Measurements from ENCODE around the gene CYREN. TPM values are rescaled to one million over a fixed set of nuclear protein-coding genes. Genes with fewer than 3 reads are reported as not detected.

CYREN gene
- total and polyA plus RNA-seq, 2 donors from 2014 or later: 39.4 to 89.3 TPM

DNA sequence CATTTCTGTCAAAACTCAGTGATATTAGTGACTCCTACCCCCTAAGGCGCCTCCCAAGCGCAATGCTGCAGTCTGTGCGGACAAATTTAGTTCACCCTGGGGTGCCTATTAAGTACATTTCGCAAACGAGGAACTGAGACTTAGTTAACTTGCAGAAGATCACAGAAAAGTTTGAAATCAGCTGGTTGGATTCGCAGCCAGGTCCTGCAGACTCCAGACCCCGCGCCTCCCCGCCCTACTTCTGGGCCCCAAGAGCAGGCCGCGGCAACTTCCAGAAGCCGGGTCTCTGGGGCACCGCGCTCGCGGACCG, 588 bp downstream of the CYREN start:
- Histone ChIP-seq H3K27me3 (ENCODE audit: control insufficient read depth, insufficient read depth, low read length) (no peaks in the 10 kb centered on the region), H3K36me3 (ENCODE audit: control insufficient read depth in 2 of 3, insufficient read depth in 3 of 3, low read length in 3 of 3) (peaks cover 5 to 30% (median 24%) of the 10 kb centered on the region in 3 donors), H3K4me1 (ENCODE audit: control insufficient read depth in 2 of 3, insufficient read depth in 2 of 3, low read depth in 1 of 3, low read length in 3 of 3) (peaks cover 0 to 42% (median 40%) of the 10 kb centered on the region in 3 donors), H3K27ac (ENCODE audit: low read depth in 2 of 2, low read length in 2 of 2) (peak overlapping the region; percentile 91 to 98), H3K9ac (ENCODE audit: low read length in 3 of 3) (peak overlapping the region; percentile 52 to 90 (median 84)), H3K4me3 (ENCODE audit: low read length in 3 of 3) (peak overlapping the region; percentile 76 to 85 (median 81)), H3K9me3 (ENCODE audit: control insufficient read depth in 2 of 3, insufficient read depth in 1 of 3, low read length in 3 of 3) (no peaks in the 10 kb centered on the region)
- no peak for FAIRE-seq
- intact Hi-C loops (cut with DNase I): no loop called here
- TF ChIP-seq CTCF (IDR thresholded peaks at IDR 0.05; ENCODE audit: borderline replicate concordance, extremely low read depth, insufficient read depth): no peak
- no peak for DNase-seq

GRCh38 chr7:135169141-135169963, 1.2 kb downstream of the CYREN start:
- Histone ChIP-seq H3K36me3 (ENCODE audit: control insufficient read depth in 2 of 3, insufficient read depth in 3 of 3, low read length in 3 of 3) (peaks cover 5 to 34% (median 26%) of the 10 kb centered on the region in 3 donors), H3K4me1 (ENCODE audit: control insufficient read depth in 2 of 3, insufficient read depth in 2 of 3, low read depth in 1 of 3, low read length in 3 of 3) (peaks cover 0 to 42% (median 42%) of the 10 kb centered on the region in 3 donors), H3K9me3 (ENCODE audit: control insufficient read depth in 2 of 3, insufficient read depth in 1 of 3, low read length in 3 of 3) (no peaks in the 10 kb centered on the region), H3K4me3 (ENCODE audit: low read length in 3 of 3) (peak overlapping the region; percentile 76 to 85 (median 81)), H3K9ac (ENCODE audit: low read length in 3 of 3) (peak overlapping the region; percentile 52 to 90 (median 84)), H3K27ac (ENCODE audit: low read depth in 2 of 2, low read length in 2 of 2) (peak overlapping the region; percentile 91 to 98), H3K27me3 (ENCODE audit: control insufficient read depth, insufficient read depth, low read length) (no peaks in the 10 kb centered on the region)
- TF ChIP-seq CTCF (IDR thresholded peaks at IDR 0.05; ENCODE audit: borderline replicate concordance, extremely low read depth, insufficient read depth): peak; percentile 32
- DNase-seq: peak in 1 of 5 donors; percentile 8
- no peak for FAIRE-seq
- intact Hi-C loops (cut with DNase I): no loop called here

- H3K36me3 ChIP-seq (ENCODE audit: control insufficient read depth in 2 of 3, insufficient read depth in 3 of 3, low read length in 3 of 3): peaks cover 5 to 36% (median 26%) of the 10 kb centered on the region in 3 donors
- FAIRE-seq: no peak
- H3K4me3 ChIP-seq (ENCODE audit: low read length in 3 of 3): peak overlapping the region in 1 of 3 donors; percentile 85
Measured at GRCh38 chr7:135168489-135169140, 1.9 kb downstream of the CYREN start.

More at GRCh38 chr7:135168489-135169140, 1.9 kb downstream of the CYREN start:
- Histone ChIP-seq H3K27me3 (ENCODE audit: control insufficient read depth, insufficient read depth, low read length) (no peaks in the 10 kb centered on the region), H3K9me3 (ENCODE audit: control insufficient read depth in 2 of 3, insufficient read depth in 1 of 3, low read length in 3 of 3) (no peaks in the 10 kb centered on the region), H3K9ac (ENCODE audit: low read length in 3 of 3) (peak overlapping the region in 1 of 3 donors; percentile 84), H3K4me1 (ENCODE audit: control insufficient read depth in 2 of 3, insufficient read depth in 2 of 3, low read depth in 1 of 3, low read length in 3 of 3) (peaks cover 0 to 42% (median 42%) of the 10 kb centered on the region in 3 donors), H3K27ac (ENCODE audit: low read depth in 2 of 2, low read length in 2 of 2) (peak overlapping the region; percentile 91 to 98)
- no peak for TF ChIP-seq CTCF (IDR thresholded peaks at IDR 0.05; ENCODE audit: borderline replicate concordance, extremely low read depth, insufficient read depth)
- DNase-seq: peak in 1 of 5 donors; percentile 5
- intact Hi-C loops (cut with DNase I): no loop called here

All from kidney (tissue), 14 donors.